Measurements from ENCODE around the gene ACTN1. TPM values are rescaled to one million over a fixed set of nuclear protein-coding genes. Genes with fewer than 3 reads are reported as not detected.

Gene ACTN1
- total and polyA plus RNA-seq, 10 of the 15 experiments (the other 5 are each of a cell fraction or from before 2014, with no cell fraction given): 0.14 to 39.4 (median 2.6) TPM

- RAD21 ChIA-PET (ENCODE audit: unreplicated experiment): no interaction called here
- intact Hi-C loops (cut with micrococcal nuclease; ENCODE audit: unreplicated experiment) (no loop called here), in situ Hi-C loops (cut with MboI) (no loop called here)
- no peak overlapping the region for H3K27ac ChIP-seq (ENCODE audit: control insufficient read depth, insufficient read depth)
- H3K27me3 ChIP-seq (replicated peaks in 1 of 2; ENCODE audit: control insufficient read depth in 2 of 2, insufficient read depth in 2 of 2, low read length in 1 of 2): no peaks in the 10 kb centered on the region
- no peaks in the 10 kb centered on the region for H3K4me1 ChIP-seq (ENCODE audit: control insufficient read depth, insufficient read depth, low read length)
- no peaks in the 10 kb centered on the region for H3K9me3 ChIP-seq (replicated peaks; ENCODE audit: control insufficient read depth, insufficient read depth, low read length)
- H3K4me3 ChIP-seq: no peak overlapping the region
- SMC1A ChIA-PET (ENCODE audit: uncharacterized antibody, unreplicated experiment): no interaction called here
- H4K20me1 ChIP-seq (ENCODE audit: control insufficient read depth, insufficient read depth): no peaks in the 10 kb centered on the region
- POLR2A ChIA-PET: no interaction called here
- CTCF ChIA-PET: no interaction called here
- no peak overlapping the region for H2AFZ ChIP-seq (ENCODE audit: control insufficient read depth, low read depth, low read length)
- no peak for DNase-seq (ENCODE audit: low read depth, low spot score)
- H3K9ac ChIP-seq (ENCODE audit: control insufficient read depth, insufficient read depth, low read length): no peak overlapping the region
- ATAC-seq: no peak
- TF ChIP-seq PAX8 (IDR thresholded peaks at IDR 0.05) (no peak), ZNF207 (IDR thresholded peaks at IDR 0.05; ENCODE audit: borderline replicate concordance) (no peak), SUPT20H (IDR thresholded peaks at IDR 0.05; ENCODE audit: borderline replicate concordance, control insufficient read depth, low read depth, low read length) (no peak), SIN3A (IDR thresholded peaks at IDR 0.05; ENCODE audit: low read depth, low read length) (no peak), E2F8 (IDR thresholded peaks at IDR 0.05; ENCODE audit: low read depth, partially characterized antibody) (no peak), RAD51 (IDR thresholded peaks at IDR 0.05) (no peak), NRF1 (conservative IDR thresholded peaks at IDR 0.05; ENCODE audit: low read depth, low read length) (no peak), ATF7 (IDR thresholded peaks at IDR 0.05; ENCODE audit: low read depth) (no peak), LARP7 (IDR thresholded peaks at IDR 0.05) (no peak)
- H3K4me2 ChIP-seq (ENCODE audit: control insufficient read depth, insufficient read depth): no peak overlapping the region
- no peaks in the 10 kb centered on the region for H3K79me2 ChIP-seq (ENCODE audit: control insufficient read depth, insufficient read depth, low read length)
- no peak for FAIRE-seq
- H3K36me3 ChIP-seq (ENCODE audit: control insufficient read depth in 2 of 2, insufficient read depth in 2 of 2, low read length in 1 of 2): no peaks in the 10 kb centered on the region; a peak in 2 of 4 replicates
- no TSS peak for BruUV-seq (replicated peaks)
- 78% methylated on average over 18 of the region's 18 CpGs for WGBS (ENCODE audit: insufficient coverage, insufficient replicate concordance, low lambda C conversion rate, missing lambda C conversion rate)
Observed at GRCh38 chr14:68877993-68878575, 101.0 kb downstream of the ACTN1 start.

All from GM12878 (cell line).